ENCODE data around the gene ABL2.

GRCh38 chr1:179262183-179262582 is 32.7 kb upstream of the ABL2 start:
- TF ChIP-seq TAF1 (IDR thresholded peaks at IDR 0.05; ENCODE audit: low read depth, low read length) (no peak), POLR2A (IDR thresholded peaks at IDR 0.05; ENCODE audit: low read depth, low read length) (no peak), POLR2AphosphoS5 (IDR thresholded peaks at IDR 0.05; ENCODE audit: low read depth, low read length) (no peak), POU2F2 (IDR thresholded peaks at IDR 0.05; ENCODE audit: low read depth, low read length) (no peak), PAX5 (IDR thresholded peaks at IDR 0.05; ENCODE audit: insufficient read depth, low read length, severe bottlenecking) (no peak)

Measured in GM12891 (cell line).